Stimulated activated CD8-positive, alpha-beta memory T cell treated with anti-CD3 and anti-CD28 coated beads, Interleukin-7, amount 100 ng/mL, for 4 hours (primary cell): ENCODE data around the gene DACT3.

ENCODE experiments used
- DNase-seq, 2 donors: peaks; one replicate each; pipeline ENCODE4 v3.0.0-alpha.2; 2020; ENCODE audit warnings: low read depth in 2 of 2

DACT3 gene

DNA sequence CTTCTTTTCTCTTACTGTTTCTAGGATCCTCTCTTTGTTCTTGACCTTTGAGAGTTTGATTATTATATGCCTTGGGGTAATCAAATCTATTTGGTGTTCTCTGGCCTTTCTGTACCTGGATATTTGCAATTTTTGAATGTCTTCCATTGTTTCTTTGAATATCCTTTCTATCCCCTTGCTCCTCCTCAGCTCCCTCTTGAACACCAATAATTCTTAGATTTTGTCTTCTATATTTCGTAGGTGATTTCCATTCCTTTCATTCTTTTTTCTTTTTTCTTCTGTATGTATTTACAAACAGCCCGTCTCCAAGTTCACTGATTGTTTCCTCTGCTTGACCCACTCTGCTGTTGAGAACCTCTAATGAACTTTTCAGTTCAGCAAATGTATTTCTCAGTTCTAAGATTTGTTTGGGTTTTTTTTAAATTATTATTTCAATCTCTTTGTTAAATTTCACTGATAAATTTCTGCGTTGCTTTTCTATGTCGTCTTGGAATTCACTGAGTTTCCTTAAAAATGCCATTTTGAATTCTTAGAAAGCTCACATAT lies 62.5 kb downstream of the DACT3 start:
- no peak for DNase-seq
